Hindlimb muscle (tissue), 1 donor: ENCODE measurements around the gene NRP2. TPM values are rescaled to one million over a fixed set of nuclear protein-coding genes. Genes with fewer than 3 reads are reported as not detected.

Experiments used
- DNase-seq: peaks from one replicate; pipeline ENCODE4 v3.0.0-alpha.2; 2013
- polyA plus RNA-seq: library from polyadenylated mRNA; unstranded; fragments of 120-200 nt; gene quantifications from one replicate; pipeline ENCODE4 v1.2.1, GENCODE V29; 2013; ENCODE audit not compliant: insufficient read length

NRP2 gene
- polyA plus RNA-seq, 1 donor, result 11.1 TPM

GRCh38 chr2:205686783-205687640 is 4.7 kb downstream of the NRP2 start:
- DNase-seq, result no peak

DNA sequence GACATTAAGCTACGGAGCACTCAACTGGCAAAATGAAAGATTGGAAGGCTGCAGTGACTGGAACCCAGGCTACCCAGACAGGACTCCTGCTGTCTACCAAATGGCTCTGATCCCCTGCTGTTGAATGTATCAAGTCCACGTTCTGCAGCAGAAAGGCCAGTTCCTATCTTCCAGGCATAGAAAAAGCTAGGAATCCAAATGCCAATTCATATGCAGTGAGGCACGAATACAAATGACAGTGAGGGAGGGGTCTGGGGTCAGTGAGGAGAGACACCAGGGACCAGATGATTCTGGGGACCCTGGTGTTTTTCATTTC is 5.3 kb downstream of the NRP2 start:
- no peak for DNase-seq

GRCh38 chr2:205688417-205689200 is 6.3 kb downstream of the NRP2 start:
- DNase-seq, result no peak

DNA sequence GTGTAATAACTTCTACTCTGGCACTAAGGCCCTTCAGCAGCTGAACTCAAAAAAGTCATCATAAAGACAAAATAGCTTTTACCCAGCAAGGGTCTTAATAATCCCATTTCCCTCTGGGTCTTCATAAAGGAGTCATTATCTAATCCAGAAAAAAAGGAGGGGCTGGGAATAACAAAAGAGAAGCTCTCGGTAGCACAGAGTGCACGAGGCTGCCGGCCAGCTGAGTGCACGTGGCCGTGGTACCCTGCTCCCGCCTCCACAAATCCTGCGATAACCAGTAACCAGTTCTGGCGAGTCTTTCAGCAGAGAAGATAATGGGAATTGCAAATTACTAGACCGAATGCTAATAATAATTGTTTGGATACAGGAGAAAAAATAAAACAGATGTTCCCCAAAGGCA is 7.5 kb downstream of the NRP2 start:
- no peak for DNase-seq

DNA sequence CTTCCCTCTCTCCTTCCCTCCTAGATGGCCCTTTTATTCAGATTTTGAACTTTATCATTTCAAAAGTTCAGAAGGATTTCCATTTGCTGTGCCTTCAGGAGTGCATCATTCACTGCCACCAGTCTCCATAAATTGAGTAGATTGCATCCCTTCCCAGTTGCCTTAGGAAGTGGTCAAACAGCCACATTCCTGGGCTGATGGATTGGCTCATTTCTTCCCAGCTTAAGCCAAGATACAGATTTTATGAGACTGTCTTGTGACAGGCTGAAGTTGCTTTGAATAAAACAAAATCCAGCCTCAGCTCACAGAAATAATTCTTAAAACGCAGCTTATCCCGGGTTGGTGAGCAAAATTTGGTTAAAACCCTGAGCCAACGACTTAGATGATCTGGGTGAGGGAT is 9.8 kb downstream of the NRP2 start:
- no peak for DNase-seq

- no peak for DNase-seq
Measured at GRCh38 chr2:205694256-205694655, 12.0 kb downstream of the NRP2 start.

DNA sequence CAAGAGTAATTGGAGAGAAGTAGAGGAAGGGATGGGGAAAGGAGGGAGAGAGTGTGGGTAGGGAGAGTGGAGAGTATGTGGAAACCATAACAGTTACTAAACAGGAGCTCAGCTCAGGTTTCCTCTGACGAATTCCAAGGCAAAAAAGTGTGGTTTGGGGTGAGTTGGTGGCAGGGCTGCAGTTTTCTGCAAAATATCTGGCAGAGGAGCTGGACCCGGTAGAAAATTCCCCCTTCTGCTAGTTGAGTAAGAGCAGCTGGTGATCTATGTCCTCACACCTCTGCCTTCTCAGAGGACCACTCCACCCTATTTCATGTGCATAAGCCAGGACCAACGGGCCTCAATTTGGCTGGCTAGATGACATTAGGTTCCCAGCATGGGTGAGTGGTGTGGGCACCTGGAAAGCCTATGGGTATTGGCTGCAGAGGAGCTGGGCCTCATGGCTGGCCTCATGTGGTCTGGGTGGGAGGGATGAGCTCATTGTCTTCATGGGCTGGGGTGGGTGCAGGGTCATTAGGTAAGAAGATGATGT is 13.2 kb downstream of the NRP2 start:
- no peak for DNase-seq

GRCh38 chr2:205696331-205696926 is 14.1 kb downstream of the NRP2 start:
- no peak for DNase-seq

- no peak for DNase-seq
Measured at GRCh38 chr2:205696927-205697441, 14.7 kb downstream of the NRP2 start.

DNA sequence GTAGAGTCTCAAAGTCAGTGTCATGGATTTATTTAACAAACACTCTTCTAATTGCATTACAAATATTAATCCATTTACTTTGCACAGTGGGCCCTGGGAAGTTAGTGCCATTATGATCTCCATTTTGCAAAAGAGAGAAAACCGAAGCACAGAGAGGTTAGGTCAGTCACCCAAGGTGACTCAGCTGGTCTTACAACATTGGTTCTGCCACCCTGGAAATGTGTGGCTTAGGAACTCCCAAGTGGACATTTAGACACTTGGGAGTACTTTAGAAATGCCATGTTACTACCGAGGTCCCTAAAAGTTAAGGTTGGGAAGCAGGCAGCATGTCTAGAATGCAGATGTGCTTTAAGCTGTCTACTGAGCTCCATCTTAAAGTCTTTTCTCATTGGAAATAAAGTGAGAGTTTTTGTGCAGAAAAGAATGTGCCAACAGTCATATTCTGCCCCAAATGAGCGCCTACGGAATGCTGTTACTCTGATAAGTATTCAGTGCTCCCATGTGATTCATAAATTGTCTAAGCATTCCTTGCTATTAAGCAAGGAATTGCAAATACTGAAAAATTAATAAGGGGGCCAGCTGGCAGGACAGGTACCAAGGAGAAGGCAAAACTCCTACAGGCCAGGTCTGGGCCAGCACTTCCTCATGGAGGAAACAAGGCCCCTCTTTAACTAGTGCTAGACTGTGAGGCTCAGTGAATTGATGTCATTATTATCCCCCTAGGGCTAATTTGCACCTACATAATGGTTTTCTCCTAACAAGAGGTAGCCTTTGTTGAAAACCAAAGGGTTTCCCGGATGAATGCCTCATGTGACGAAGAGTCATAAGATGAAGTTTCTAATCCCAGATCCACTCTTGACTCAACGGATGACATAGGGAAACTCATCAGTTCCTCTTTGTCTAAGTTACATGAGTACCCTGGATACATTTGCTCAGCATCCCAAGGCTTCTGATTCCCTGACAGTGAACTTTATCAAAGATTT is 16.3 kb downstream of the NRP2 start:
- no peak for DNase-seq

DNA sequence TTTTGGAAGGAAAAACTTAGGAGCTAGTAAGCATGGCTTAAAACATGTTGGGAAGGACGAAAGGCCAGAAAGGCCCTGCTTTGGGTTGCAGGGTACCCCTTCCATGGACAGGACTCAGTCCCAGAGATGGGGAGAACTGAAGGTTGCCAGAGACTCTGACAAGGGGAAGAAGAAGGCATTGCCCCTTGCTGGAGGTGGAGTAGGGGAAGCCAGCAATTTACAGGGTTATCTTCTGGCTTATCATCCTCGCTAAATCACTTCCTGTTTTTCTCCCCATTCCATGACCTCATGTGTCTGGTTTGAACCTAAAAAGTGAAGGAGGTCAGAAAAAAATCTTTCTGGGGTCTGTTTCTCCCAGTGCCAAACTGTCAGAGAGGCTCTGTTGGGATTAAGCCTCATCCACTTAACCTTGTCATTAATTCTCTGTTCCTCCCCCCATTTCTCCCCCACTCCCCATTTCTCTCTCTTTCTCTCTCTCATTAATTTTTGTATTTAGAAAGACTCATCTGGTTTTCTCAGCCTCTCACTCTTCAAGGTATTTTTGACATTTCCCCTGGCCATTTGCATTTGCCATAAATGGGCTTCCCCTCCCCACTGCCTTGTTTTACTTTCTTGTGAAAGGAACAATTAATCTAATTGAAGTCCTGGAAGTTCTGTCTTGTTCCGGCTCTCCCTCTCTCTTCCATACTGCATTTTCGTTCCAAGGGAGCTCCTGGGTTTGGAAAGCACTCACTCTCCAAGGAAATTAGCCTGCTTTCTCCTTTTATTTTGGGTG is 17.4 kb downstream of the NRP2 start:
- no peak for DNase-seq

DNA sequence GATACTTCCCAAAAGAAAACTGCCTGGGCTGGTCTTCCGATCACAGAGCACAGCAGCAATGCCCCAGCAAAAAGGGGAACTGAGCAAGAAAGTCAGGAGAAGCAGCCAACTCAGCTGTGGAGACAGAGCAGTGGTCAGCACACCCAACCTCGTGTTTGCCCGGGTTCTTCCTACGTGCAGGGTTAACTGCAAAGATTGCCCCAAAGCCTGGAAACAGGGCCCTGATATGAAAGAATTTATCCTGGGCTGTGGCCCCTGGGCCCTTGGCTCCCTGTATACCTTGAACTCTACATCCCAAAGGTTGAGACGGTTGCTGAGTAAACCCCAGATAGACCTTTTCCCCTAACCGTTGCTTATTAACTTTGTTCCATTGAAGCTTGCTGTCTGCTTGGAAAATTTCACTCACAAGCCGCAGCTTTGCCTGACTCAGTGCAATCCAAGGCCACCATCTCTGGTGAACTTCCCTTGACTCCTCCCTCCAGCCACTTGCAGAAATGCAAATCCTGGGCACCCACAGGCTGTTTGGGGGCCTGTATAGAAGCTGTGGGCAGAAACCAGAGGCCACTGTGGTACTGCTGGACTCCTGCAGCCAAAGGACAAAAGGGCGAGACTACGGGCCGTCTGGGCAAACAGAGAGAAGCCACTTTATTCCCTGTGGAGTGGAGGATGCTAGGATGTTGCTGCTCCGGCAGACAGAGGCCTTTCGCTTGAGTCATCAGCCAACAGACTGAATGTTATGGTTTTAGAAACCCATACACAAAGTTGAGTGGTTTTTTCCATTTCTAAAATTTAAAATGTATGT is 18.2 kb downstream of the NRP2 start:
- no peak for DNase-seq

DNA sequence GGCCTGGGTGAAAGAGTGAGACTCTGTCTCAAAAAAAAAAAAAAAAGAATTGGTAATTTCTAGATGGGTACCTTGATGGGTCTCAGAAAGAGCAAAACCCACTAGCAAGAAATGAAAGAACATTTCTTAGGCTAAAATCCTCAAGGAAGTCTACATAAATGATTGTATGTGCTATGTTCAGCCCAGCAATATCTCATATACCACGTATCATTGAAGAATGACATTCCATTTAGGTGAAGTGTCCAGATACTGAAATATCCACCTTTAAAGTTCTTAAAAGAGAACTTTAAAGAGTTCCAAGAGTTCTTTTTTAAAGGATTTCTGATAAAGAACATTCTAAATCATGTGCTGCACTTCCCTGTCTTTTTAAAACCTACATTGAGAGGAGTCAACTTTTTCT is 19.2 kb downstream of the NRP2 start:
- no peak for DNase-seq

GRCh38 chr2:205702576-205702975 is 20.3 kb downstream of the NRP2 start:
- DNase-seq, result no peak

- no peak for DNase-seq
Measured at GRCh38 chr2:205703471-205704126, 21.3 kb downstream of the NRP2 start.

DNA sequence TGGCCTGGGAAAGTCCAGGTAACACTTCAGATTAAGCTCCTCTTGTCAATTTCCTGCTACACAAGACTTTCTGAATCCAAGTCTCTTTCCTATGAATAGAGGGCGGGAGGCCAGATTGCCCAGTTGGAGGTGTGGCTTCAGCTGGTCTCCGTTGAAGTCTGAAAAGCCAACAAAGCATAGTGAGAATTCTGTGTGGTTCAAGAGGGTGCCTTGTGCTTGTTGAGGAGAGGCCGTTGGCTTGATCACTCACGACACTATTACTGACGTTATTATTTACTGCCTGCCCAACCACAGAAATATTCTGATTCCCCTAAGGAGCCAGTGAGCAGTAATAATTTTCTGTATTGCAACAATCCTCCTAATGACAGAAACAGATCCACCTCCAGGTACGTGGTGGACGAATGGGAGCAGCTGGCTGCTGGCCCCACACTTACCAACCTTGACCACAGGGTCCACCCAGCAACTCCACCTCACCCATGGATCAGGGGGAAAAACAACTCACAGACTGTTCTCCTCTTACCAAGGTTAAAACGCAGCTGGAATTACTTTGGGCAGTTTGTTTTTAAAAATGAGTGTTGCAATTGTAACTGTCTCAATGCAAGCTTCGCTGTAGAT is 21.9 kb downstream of the NRP2 start:
- DNase-seq, result no peak

- no peak for DNase-seq
Measured at GRCh38 chr2:205705511-205706349, 23.4 kb downstream of the NRP2 start.

DNA sequence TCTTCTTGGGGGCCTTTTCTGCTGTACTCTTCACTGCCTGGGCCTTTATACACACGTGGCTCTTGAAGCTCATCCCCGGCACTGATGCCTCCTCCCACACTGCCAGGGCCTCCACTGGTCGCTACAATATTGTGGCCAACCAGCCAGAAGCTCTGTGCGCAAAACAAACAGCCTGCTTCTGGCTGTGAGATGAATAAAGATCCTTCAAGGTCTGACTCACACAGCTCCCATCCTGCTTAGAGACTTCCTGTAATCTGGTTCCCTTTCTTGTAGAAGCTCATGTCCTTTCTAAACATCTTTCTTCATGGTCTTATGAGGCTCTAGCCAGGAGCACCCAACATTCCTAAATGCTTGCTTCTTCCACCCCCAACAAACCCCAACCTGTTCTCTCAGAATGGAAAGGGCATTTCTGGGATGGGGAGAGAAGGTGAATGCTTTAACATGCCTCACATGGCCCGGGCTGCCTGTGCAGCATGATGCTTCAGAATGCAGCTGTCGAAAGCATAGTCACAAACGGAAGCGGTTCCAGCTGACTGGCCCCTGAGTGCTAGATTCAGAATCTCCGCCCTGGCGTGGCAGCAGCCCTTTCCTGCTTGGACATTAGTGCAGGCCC is 24.6 kb downstream of the NRP2 start:
- DNase-seq, result peak; percentile 48
